Vein endothelial cell (primary cell): Measurements from ENCODE around the gene VPS52. TPM values are rescaled to one million over a fixed set of nuclear protein-coding genes. Genes with fewer than 3 reads are reported as not detected.

Experiments used
- small RNA-seq: library from RNA; depleted of rRNA; stranded (forward); fragments of <200 nt; gene quantifications from one replicate; pipeline ENCODE3, GENCODE V24; 2012
- total RNA-seq: library from RNA; depleted of rRNA; stranded (reverse); fragments of >200 nt; gene quantifications from 2 replicates; pipeline ENCODE4 v1.2.3, GENCODE V29; 2012

Gene VPS52
- 41.3 and 46.1 TPM in 2 replicates for total RNA-seq

GRCh38 chr6:33271468-33272274, at the start of gene VPS52, which contains the start of gene RPS18:
VPS52 (minus strand) TSS chr6:33271876; CDS start chr6:33271675, 201 bp downstream.
RPS18 (plus strand) TSS chr6:33272075; CDS start chr6:33272120, 45 bp downstream.

GRCh38 chr6:33317669-33318425, 46.2 kb upstream of the VPS52 start, which contains the start of gene ZBTB22:
ZBTB22 (minus strand) TSS chr6:33317744; CDS start chr6:33316916, 828 bp downstream.

GRCh38 chr6:33313709-33314514, 42.2 kb upstream of the VPS52 start, which contains the start of gene TAPBP:
TAPBP (minus strand) TSS chr6:33314078; CDS start chr6:33314041, 37 bp downstream.

GRCh38 chr6:33298773-33299236, 27.1 kb upstream of the VPS52 start, which contains the start of gene RGL2:
RGL2 (minus strand) TSS chr6:33298942; CDS start chr6:33298610, 332 bp downstream.

GRCh38 chr6:33288921-33289783, 17.5 kb upstream of the VPS52 start, which contains the start of the genes PFDN6 and WDR46:
PFDN6 (plus strand) TSS chr6:33289601; CDS start chr6:33289857, 256 bp downstream.
WDR46 (minus strand) TSS chr6:33289239; CDS start chr6:33289170, 69 bp downstream.

GRCh38 chr6:33276864-33277662, 5.4 kb upstream of the VPS52 start, which contains the start of gene B3GALT4:
B3GALT4 (plus strand) TSS chr6:33277123; CDS start chr6:33277420, 297 bp downstream.

GRCh38 chr6:33208091-33208967, 63.3 kb downstream of the VPS52 start, which contains the start of gene RING1:
RING1 (plus strand) TSS chr6:33208500; CDS start chr6:33208823, 323 bp downstream.

GRCh38 chr6:33204415-33205190, 67.1 kb downstream of the VPS52 start, which contains the start of gene HSD17B8:
HSD17B8 (plus strand) TSS chr6:33204655; CDS start chr6:33204669, 14 bp downstream.

Small RNAs within 50 kb of the gene (small RNA-seq; reads per million reads assigned to genes)
- gene MIR219A1 = 0.58 reads per million, percentile 37 among the genes with 10 or more reads in this experiment

Other genes starting within 250 kb of the VPS52 start
- 0.33 TPM in 1 of 2 replicates, not detected in the other for gene HLA-DPA1, start 198.2 kb downstream of the VPS52 start, total RNA-seq
- gene HLA-DPB1, start 195.9 kb downstream of the VPS52 start, total RNA-seq = 1.6 and 7.5 TPM in 2 replicates
- gene COL11A2, start 79.4 kb downstream of the VPS52 start, total RNA-seq = 0.19 and 0.33 TPM in 2 replicates
- gene RXRB, start 71.2 kb downstream of the VPS52 start, total RNA-seq = 18.8 and 25.5 TPM in 2 replicates
- 78.8 and 81.7 TPM in 2 replicates for gene SLC39A7, start 71.0 kb downstream of the VPS52 start, total RNA-seq
- 2.8 and 4.9 TPM in 2 replicates for gene HSD17B8, start 67.2 kb downstream of the VPS52 start, total RNA-seq
- 18.3 and 27.1 TPM in 2 replicates for gene RING1, start 63.4 kb downstream of the VPS52 start, total RNA-seq
- gene RPS18, start 199 bp upstream of the VPS52 start, total RNA-seq = 2,652 and 3,161 TPM in 2 replicates
- gene B3GALT4, start 5.2 kb upstream of the VPS52 start, total RNA-seq = 2.6 and 5.9 TPM in 2 replicates
- gene WDR46, start 17.4 kb upstream of the VPS52 start, total RNA-seq = 78.6 and 99.3 TPM in 2 replicates
- 27.4 and 34.7 TPM in 2 replicates for gene PFDN6, start 17.7 kb upstream of the VPS52 start, total RNA-seq
- 61.8 and 67.0 TPM in 2 replicates for gene RGL2, start 27.1 kb upstream of the VPS52 start, total RNA-seq
- 126 and 163 TPM in 2 replicates for gene TAPBP, start 42.2 kb upstream of the VPS52 start, total RNA-seq
- 12.6 and 15.0 TPM in 2 replicates for gene ZBTB22, start 45.9 kb upstream of the VPS52 start, total RNA-seq
- gene DAXX, start 51.1 kb upstream of the VPS52 start, total RNA-seq = 41.5 and 56.4 TPM in 2 replicates
- 20.3 and 33.6 TPM in 2 replicates for gene KIFC1, start 119.9 kb upstream of the VPS52 start, total RNA-seq
- 15.5 and 16.0 TPM in 2 replicates for gene PHF1, start 139.1 kb upstream of the VPS52 start, total RNA-seq
- 61.8 and 63.0 TPM in 2 replicates for gene CUTA, start 146.2 kb upstream of the VPS52 start, total RNA-seq
- 3.6 and 5.3 TPM in 2 replicates for gene SYNGAP1, start 148.2 kb upstream of the VPS52 start, total RNA-seq
- 5.3 and 7.8 TPM in 2 replicates for gene ZBTB9, start 182.7 kb upstream of the VPS52 start, total RNA-seq